Effector CD4-positive, alpha-beta T cell (primary cell): ENCODE measurements around the gene SRGAP2B.
"Not testable (repeated sequence)": the region's sequence is repeated elsewhere in the genome, so short reads cannot be mapped to it uniquely, and the experiment has no call there.

Source experiments
- DNase-seq: peaks from one replicate; pipeline ENCODE4 v3.0.0-alpha.2; 2020

The SRGAP2B gene

GRCh38 chr1:145041519-145041918 lies 53.6 kb downstream of the SRGAP2B start:
- not testable (repeated sequence) for DNase-seq

GRCh38 chr1:145036019-145036418 lies 59.1 kb downstream of the SRGAP2B start:
- DNase-seq = not testable (repeated sequence)

GRCh38 chr1:145033523-145033922 lies 61.6 kb downstream of the SRGAP2B start:
- DNase-seq = not testable (repeated sequence)

GRCh38 chr1:145027251-145027650 lies 67.9 kb downstream of the SRGAP2B start:
- not testable (repeated sequence) for DNase-seq

- DNase-seq = not testable (repeated sequence)
Observed at GRCh38 chr1:145025286-145025685, 69.8 kb downstream of the SRGAP2B start.

GRCh38 chr1:145022259-145022658 lies 72.9 kb downstream of the SRGAP2B start:
- not testable (repeated sequence) for DNase-seq

GRCh38 chr1:145021749-145022148 lies 73.4 kb downstream of the SRGAP2B start:
- DNase-seq = not testable (repeated sequence)

GRCh38 chr1:145019709-145020108 lies 75.4 kb downstream of the SRGAP2B start:
- not testable (repeated sequence) for DNase-seq

- DNase-seq = not testable (repeated sequence)
Observed at GRCh38 chr1:145017725-145018124, 77.4 kb downstream of the SRGAP2B start.

- DNase-seq = not testable (repeated sequence)
Observed at GRCh38 chr1:145016492-145016862, 78.7 kb downstream of the SRGAP2B start.

GRCh38 chr1:145015744-145016491 lies 79.2 kb downstream of the SRGAP2B start:
- not testable (repeated sequence) for DNase-seq

- DNase-seq = not testable (repeated sequence)
Observed at GRCh38 chr1:145013353-145013752, 81.8 kb downstream of the SRGAP2B start.

- DNase-seq = not testable (repeated sequence)
Observed at GRCh38 chr1:145011811-145012210, 83.3 kb downstream of the SRGAP2B start.

- not testable (repeated sequence) for DNase-seq
Observed at GRCh38 chr1:145010580-145010979, 84.5 kb downstream of the SRGAP2B start.

- DNase-seq = not testable (repeated sequence)
Observed at GRCh38 chr1:145009928-145010327, 85.2 kb downstream of the SRGAP2B start.

GRCh38 chr1:145008388-145008787 lies 86.7 kb downstream of the SRGAP2B start:
- not testable (repeated sequence) for DNase-seq

GRCh38 chr1:145005142-145005541 lies 90.0 kb downstream of the SRGAP2B start:
- DNase-seq = not testable (repeated sequence)

GRCh38 chr1:145001381-145001780 lies 93.7 kb downstream of the SRGAP2B start:
- DNase-seq = not testable (repeated sequence)

GRCh38 chr1:145000743-145001326 lies 94.3 kb downstream of the SRGAP2B start:
- DNase-seq = not testable (repeated sequence)

GRCh38 chr1:145000074-145000742 lies 94.9 kb downstream of the SRGAP2B start:
- not testable (repeated sequence) for DNase-seq

- not testable (repeated sequence) for DNase-seq
Observed at GRCh38 chr1:144998981-144999273, 96.2 kb downstream of the SRGAP2B start.

GRCh38 chr1:144998134-144998980 lies 96.8 kb downstream of the SRGAP2B start:
- not testable (repeated sequence) for DNase-seq
